GM21515 (cell line): Measurements from ENCODE around the gene ZMYND12.
A peak's percentile ranks its signal among the peaks of the same experiment; 100 is the strongest.
"Not testable (repeated sequence)": the region's sequence is repeated elsewhere in the genome, so short reads cannot be mapped to it uniquely, and the experiment has no call there.

Experiments used
- ATAC-seq: cut with Tn5 transposase; IDR thresholded peaks from one replicate; pipeline ENCODE4 v1.9.1; 2021; ENCODE audit not compliant: unreplicated experiment

Gene ZMYND12, protein sequence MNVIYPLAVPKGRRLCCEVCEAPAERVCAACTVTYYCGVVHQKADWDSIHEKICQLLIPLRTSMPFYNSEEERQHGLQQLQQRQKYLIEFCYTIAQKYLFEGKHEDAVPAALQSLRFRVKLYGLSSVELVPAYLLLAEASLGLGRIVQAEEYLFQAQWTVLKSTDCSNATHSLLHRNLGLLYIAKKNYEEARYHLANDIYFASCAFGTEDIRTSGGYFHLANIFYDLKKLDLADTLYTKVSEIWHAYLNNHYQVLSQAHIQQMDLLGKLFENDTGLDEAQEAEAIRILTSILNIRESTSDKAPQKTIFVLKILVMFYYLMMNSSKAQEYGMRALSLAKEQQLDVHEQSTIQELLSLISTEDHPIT

DNA sequence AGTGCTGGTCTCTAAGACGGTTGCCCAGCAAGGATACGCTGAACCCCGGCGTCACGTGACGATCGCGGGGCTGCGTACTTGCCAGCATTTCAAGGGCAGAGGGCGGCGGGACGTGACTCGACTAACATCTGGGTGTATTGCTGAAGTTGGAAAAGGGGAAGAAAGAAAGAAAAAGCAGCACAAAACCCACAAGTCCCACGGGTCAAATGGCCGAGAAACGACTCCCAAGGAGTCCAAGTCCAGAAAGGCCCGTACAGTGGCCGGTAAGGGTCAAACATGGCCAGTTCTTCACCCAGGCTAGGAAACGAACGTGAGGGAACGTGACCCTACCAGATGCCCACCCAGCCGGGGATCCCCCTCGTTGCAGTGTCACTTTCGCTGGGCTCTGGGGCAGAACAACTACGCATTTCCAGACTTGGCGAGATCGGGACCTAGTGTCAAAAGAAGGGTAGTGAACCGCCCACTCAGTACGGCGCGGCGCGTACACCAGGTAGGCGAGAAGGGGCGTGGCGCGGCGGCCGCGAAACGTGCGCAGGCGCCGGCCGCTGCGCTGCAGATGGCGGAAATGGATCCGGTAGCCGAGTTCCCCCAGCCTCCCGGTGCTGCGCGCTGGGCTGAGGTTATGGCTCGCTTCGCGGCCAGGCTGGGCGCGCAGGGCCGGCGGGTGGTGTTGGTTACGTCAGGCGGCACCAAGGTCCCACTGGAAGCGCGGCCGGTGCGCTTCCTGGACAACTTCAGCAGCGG is at the start of gene ZMYND12, which contains the start of gene PPCS:
Gene ZMYND12, minus strand, starts transcription at position 13 of the 744 bp plus-strand sequence. CDS start 25 bp downstream, outside the sequence.
Gene PPCS, plus strand, starts transcription at position 534 of the 744 bp plus-strand sequence. Its CDS starts 23 bp downstream, at position 557.
- ATAC-seq = peak; percentile 81

DNA sequence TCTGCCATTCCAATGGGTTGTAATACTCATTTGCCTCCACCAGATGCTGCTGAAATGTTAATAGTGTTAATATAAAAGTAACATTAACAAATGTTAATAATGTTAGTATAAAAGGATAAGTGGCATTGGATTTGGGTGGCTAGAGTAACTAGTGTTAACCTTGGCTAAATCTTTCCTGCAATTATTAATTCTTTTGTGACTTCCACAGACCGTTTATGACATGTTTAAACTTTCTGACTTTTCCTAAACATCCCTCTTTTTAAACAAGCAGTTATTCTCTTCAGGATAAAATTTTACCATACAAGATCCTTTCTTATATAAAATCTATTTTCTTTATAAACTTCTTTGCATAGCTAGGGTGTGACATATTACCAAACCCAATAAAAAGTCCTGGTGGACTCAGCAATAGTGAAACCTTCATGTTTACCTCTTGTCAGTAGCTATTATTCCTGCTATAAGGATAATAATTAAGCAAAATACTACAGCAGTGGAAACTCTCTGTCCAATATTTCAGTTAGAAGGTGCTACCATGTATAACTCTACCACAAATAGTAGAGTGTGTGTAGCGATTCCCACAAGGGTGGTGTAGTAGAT is 48.8 kb upstream of the ZMYND12 start:
- ATAC-seq = no peak

DNA sequence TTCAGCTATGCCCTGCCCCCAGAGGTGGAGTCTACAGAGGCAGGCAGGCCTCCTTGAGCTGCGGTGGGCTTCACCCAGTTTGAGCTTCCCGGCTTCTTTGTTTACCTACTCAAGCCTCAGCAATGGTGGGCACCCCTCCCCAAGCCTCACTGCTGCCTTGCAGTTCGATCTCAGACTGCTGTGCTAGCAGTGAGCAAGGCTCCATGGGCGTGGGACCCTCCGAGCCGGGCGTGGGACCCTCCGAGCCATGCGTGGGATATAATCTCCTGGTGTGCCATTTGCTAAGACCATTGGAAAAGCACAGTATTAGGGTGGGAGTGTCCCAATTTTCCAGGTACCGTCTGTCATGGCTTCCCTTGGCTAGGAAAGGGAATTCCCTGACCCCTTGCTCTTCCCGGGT is 46.2 kb upstream of the ZMYND12 start:
- not testable (repeated sequence) for ATAC-seq

DNA sequence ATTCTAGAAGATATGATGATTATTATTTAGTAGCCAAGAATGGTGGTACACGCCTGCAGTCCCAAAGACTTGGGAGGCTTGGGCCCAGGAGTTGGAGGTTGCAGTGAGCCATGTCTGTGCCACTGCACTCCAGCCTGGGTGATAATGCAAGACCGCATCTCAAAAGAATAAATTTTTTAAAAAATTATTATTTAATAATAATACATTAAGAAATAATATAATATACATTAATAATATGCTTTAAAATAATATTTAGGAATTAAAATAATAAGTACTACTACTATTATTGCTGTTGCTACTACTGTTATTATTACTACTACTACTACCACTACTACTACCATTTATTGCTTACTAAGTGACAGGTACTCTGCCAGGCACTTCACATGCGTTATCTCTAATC is 34.4 kb upstream of the ZMYND12 start:
- ATAC-seq = no peak

DNA sequence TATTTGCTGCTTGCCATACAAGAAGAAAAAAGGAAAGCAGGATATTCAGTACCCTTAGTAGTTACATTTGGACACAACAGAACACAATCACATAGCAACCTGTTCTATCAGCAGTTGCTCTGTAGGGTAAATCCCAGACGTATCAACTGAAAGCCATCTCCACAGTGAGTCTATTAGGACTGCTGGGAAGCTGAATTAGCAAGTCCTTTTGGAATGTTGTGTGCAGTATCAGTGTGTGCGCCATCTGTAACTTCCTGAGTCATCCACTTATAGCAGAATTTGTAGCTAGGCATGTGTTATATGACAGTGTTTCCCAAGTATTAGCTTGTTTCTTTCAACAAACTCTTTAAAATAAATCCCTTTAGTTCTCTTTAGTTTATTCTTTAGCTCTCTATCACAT is 28.6 kb upstream of the ZMYND12 start:
- no peak for ATAC-seq

DNA sequence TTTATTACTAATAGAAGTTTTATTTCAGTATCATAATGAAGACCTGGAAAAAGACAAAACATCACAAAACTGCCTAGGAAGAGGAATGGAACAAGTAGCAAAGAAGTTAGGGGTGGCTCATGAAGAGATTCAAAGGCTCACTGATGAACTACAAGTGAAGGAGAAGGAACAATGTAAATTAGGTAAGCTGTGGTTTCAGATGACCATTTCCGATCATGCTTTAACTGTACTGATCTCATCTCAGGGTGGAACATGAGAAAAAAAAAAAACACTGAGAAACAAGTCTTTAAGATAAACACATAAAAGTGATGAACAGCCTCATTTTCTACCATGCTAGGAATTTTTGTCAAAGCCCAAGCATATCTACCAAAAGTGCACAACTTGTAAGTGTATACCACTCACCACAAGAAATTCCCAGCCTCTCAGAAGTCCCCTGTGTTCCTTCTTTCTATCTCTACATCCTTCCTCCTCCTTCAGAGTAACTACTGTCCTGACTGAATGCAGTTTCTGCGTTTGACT is 26.9 kb upstream of the ZMYND12 start:
- ATAC-seq = no peak

DNA sequence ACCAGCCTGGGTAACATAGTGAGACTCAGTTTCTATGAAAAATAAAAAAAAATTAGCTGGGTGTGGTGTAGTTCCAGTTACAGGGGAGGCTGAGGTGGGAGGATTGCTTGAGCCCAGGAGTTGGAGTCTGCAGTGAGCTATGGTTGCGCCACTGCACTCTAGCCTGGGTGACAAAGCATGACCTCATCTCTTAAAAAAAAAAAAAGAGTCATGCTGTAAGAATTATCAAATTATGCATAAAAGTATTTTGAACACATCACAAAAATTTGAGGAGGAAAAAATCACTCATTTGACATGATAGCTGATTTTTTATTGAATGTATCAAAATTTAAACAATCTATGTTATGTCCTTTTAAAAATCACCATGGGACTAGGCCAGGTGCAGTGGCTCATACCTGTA is 25.1 kb upstream of the ZMYND12 start:
- no peak for ATAC-seq

DNA sequence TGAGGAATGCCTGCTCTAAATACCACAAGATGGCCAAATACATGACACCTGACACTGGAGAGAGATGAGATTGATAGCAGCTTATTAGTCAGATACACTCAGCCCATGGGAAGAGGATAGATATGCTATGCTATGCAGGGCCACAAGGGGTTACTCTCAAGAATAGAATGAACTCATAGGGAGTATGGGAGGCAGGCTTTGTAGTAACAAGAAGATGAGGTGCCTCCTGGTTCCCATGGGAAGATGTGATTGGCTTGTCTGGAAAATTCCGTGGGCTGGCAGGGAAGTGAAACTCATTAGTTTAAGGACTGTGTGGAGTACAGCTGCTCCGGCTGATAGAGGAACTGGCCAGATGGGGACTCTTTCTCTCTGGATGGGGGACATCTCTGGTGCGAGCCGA is 23.8 kb upstream of the ZMYND12 start:
- no peak for ATAC-seq

DNA sequence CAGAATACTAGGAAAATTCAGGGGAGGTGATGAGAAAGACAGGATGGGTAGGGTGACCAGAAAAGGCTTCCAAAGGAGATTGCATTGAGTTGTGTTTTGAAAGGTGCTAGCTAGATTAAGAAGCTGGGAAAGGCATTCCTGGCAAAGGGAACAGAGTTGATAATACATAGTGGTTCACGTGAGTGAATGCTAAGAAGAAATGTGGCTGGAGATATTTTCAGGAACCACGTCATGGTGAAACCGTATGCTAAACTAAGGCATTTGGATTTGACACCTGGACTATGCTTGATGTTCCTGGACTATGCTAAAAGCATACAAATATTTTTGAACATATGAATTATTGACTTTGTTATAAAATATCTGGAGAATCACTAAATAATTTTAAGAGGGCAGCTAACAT is 22.0 kb upstream of the ZMYND12 start:
- no peak for ATAC-seq

DNA sequence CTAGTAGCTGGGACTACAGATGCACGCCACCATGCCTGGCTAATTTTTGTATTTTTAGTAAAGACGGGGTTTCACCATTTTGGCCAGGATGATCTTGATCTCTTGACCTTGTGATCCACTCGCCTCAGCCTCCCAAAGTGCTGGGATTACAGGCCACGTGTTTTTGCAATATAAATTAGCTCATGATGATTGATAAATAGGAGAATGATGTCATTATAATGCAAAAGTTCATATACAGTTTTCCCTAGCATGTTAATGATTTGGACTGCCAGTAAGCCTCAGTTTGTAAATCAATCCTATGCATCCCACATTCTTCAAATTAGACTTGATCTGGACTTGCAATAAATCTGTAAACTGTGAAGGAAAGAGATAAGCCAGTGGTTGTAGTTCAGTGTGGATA is 21.5 kb upstream of the ZMYND12 start:
- not testable (repeated sequence) for ATAC-seq

DNA sequence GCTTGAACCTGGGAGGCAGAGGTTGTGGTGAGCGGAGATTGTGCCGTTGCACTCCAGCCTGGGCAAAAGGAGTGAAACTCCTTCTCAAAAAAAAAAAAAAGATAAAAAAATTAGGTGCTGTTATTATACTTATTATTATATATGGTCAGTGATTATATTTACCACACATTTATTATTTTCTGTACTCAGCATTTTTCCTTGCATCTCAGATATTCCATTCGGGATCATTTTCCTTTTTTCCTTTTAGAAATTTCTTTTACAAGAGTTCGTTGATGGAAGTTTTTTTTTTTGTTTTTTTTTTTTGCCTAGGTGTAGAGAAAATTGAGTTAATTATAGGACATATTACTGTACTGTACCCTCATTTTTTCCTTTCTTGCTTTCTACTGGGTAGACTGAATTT is 20.8 kb upstream of the ZMYND12 start:
- ATAC-seq = no peak

DNA sequence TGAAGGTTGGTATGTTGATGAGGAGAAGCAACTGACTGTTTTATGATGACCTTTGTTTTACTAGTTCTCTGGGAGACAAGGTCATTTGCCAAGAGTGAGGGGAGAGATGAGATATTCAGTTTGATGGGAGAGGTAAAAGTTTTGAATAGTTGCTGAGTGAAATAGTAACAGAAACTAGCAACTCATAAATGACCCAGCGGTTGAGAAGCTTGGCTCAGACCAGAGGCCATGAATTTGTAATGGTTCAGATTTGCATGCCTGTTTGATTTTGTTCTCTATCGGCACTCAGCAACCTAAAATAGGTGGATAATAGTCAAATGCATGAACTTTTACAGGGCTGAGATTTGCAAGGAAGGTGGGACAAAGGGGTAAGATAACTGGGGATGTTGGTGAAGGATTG is 13.9 kb upstream of the ZMYND12 start:
- ATAC-seq = no peak

DNA sequence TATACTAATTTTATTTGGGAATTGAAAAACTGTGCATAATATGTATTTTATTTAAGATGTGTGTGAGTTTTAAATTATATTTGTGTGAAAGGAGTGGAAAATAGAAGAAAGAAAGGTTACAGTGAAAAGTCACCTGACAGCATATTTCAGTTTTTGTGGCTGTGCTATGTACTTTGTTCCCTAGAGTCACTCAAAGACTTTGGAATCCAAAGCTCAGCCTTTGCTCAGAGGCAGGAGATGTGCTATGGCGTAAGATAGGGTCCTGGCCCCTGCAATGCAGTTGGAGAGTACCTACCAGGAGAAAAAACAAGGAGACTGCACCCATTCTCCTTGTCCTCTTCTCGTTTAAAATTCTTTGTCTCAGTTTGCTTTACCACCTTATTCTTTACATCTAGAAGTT is 10.2 kb upstream of the ZMYND12 start:
- no peak for ATAC-seq

DNA sequence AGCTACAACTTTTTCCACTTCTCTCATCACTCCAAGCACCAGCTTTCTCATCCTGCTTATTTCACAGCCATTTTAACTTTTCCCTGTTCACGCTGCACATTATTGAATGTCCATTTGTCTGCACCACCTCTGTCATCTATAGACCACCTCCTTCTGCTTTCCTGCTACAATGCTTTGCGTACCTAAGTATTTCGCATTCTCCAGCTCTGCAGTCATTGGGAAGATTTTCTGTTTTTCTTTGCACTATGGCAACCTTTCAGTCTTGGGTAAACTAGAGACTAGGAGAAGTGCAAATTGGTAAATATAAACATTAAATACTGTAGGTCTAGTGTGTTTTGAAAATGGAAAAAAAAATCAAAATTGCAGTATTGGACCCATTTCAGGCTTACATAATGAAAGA is 8.1 kb upstream of the ZMYND12 start:
- ATAC-seq = no peak

DNA sequence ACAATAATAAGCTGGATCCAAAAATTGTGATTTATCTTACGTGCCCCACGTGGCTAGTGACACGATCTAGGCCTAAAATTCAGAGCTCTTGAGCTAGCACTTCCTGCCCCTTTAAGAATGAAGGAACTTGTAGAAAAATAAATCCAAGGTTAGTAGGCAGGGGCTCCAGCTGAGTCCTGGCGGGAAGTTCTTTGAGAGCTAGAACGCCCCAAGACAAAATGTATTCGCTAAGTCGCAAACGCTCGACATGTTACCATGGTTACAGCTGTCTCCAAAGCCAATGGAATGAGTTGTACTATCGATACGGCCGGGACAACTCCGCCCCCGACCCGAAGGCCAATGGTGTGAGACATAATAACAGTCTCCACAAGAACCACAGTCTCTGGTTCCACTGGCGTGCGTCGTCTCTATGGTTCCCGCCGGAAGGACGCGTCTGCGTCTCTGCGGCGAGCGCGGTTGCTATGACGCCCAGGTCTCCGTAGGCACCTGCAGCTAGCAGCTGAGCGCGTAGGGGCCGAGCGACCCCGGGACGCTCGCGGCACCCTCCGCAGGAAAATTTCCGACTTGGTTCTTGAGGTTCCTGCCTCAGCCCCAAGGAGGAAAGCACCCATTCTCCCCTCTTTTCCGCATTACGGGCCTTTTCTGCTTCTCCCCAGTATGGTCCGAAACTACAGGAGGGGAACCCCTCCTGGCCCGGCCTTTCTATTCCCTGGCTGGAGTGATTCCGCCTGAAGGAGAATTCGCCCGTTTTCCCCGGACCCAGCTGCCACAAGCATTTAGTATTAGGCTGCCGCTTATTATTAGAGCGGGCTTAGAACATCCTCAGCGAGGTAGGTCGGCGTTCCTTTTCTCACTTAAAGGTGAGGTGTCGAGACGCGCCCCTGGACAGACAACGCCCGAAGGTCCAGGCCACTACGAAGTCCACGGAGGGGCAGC is 7.3 kb upstream of the ZMYND12 start, which contains the start of gene CCDC30:
Gene CCDC30, plus strand, starts transcription at position 459 of the 936 bp plus-strand sequence. CDS start 17,266 bp downstream, outside the sequence.
- ATAC-seq = peak; percentile 96

DNA sequence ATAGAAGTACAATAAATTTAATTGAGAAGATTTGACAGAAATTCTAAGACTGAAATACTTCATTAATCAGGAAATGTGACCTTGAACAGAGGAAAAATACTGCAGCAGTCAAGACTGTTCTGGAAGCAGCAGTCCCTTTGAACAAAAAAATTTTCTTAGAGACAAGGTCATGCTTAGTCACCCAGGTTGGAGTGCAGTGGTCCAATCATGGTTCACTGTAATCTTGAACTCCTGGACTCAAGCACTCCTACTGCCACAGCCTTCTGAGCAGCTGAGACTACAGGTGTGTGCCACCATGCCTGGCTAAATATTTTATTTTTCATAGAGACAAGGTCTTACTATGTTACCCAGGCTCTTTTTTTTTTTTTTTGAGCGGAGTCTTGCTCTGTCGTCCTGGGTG is 5.4 kb upstream of the ZMYND12 start:
- ATAC-seq = no peak

DNA sequence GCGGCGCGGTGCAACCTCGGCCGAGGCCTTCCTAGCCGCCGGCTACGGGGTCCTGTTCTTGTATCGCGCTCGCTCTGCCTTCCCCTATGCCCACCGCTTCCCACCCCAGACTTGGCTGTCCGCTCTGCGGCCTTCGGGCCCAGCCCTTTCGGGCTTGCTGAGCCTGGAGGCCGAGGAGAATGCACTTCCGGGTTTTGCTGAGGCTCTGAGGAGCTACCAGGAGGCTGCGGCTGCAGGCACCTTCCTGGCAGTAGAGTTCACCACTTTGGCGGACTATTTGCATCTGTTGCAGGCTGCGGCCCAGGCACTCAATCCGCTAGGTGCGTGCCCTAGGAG is 900 bp upstream of the ZMYND12 start:
- peak; percentile 63 for ATAC-seq

DNA sequence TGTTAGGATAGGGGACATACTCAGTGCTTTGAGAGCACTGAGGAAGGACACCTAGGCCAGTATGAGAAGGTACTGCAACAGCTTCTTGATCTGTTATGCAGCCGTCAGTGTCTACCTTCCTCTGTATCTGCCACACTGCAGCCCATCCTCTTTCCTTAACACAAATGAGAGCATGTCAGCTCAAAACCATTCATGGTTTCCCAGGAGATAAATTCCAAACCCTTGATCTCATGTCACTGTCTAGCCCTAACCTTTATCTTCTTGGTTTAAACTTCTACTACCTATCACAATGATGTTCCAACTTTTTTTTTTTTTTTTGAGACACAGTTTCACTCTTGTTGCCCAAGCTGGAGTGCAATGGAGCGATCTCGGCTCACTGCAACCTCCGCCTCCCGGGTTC is 1.4 kb downstream of the ZMYND12 start:
- ATAC-seq = no peak

DNA sequence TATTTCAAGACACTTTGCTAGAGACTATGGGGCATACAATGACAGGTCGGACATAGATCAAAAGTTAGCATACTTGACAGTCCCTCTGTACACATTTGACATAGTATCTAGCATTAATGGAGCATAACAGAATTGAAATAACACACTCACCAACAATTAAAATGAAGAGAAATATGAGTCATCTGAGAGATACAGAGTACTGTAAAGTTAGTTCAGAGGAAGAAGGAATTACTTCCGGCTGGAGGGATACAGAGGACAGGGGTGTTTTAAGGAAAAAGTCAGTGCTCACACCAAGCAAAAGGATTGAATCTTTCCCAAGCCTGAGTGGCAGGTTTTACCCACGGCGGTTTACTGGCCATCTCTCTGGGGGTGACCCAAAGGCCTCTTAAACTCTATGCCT is 2.4 kb downstream of the ZMYND12 start:
- ATAC-seq = no peak

DNA sequence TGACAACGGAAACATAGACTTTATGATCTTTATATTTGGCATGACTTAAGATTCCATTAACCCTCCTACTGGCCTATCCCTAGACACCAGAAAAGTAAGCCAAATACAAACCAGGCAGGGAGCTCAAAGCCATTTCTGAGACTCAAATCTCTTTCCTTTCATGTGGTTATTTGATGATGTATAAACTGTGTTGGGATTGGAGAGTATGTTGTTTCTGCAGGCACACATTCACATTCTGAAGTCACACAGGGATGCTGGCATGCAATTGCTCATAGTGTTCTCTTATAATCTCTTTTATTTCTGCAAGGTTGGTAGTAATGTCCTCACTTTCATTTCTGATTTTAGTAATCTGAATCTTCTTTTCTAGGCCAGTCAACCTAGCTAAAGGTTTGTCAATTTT is 5.8 kb downstream of the ZMYND12 start:
- ATAC-seq = no peak

DNA sequence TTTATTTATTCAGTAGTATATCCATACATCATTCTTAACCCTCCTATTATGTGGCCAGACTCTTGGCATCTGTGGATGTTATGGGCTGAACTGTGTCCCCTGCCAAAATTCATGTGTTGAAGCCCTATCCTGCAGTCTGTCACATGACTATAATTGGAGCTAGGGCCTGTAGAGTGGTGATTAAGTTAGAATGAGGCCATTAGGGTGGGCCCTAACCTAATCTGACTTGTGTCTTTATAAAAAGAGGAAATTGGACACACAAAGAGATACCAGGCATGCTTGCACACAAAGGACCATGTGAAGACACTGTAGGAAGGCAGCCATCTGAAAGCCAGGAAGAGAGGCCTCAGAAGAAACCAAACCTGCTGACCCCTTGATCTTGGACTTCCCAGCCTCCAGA is 6.6 kb downstream of the ZMYND12 start:
- no peak for ATAC-seq
